Middle frontal gyrus (tissue), 1 donor: ENCODE data around the gene CIB1.
"Not testable (repeated sequence)": the region's sequence is repeated elsewhere in the genome, so short reads cannot be mapped to it uniquely, and the experiment has no call there.

Experiments used
- DNase-seq: peaks from one replicate; pipeline ENCODE4 v3.0.0-alpha.2; 2015; ENCODE audit warnings: low spot score; ENCODE audit errors: extremely low spot score

Gene CIB1

GRCh38 chr15:90233387-90234095, at the start of gene CIB1:
TSS of gene CIB1 (minus strand) at chr15:90233941. CDS start at chr15:90233885, 56 bp downstream.
- no peak for DNase-seq

GRCh38 chr15:90281637-90282036, 47.9 kb upstream of the CIB1 start:
- DNase-seq: not testable (repeated sequence)

DNA sequence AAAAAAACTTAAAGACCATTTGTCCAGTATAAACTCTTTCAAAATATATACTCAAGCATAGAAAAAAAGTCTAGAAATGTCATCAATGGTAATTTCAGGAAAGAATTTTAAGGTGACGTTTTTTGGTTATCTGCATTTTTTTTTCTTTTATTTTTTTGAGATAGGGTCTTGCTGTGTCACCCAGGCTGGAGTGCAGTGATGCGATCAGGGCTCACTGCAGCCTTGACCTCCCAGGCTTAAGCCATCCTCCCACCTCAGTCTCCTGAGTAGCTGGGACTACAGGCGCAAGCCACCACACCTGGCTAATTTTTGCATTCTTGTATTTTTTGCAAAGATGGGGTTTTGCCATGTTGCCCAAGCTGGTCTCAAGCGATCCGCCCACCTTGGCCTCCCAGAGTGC, 47.0 kb upstream of the CIB1 start:
- DNase-seq: not testable (repeated sequence)

- not testable (repeated sequence) for DNase-seq
Observed at GRCh38 chr15:90278467-90278866, 44.7 kb upstream of the CIB1 start.

GRCh38 chr15:90271459-90272166, 37.9 kb upstream of the CIB1 start:
- no peak for DNase-seq

DNA sequence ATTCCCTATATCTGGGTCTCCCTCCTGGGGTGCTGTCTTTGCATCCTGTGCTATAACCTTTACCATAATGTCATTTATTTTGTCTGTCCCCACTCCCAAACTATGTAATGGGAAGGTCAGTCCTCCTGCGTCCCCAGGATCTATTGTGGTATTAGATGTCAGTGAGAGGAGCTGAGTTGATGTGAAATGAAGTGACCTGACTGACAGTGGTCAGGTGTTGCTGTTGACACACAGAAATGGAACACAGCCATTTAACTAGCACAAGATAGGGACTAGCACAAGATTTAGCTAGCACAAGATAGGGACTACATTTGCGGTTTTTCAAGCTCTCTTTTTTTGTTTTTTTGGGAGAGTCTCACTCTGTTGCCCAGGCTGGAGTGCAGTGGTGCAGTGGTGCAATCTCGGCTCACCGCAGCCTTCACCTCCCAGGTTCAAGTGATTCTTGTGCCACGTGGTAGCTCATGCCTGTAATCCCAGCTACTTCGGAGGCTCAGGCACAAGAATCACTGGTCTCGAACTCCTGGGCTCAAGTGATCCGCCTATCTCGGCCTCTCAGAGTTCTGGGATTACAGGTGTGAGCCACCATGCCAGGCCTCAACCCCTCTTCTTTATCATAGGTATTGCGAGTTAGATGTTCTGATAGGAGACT, 36.9 kb upstream of the CIB1 start:
- no peak for DNase-seq

- DNase-seq: no peak
Observed at GRCh38 chr15:90268415-90268814, 34.7 kb upstream of the CIB1 start.

DNA sequence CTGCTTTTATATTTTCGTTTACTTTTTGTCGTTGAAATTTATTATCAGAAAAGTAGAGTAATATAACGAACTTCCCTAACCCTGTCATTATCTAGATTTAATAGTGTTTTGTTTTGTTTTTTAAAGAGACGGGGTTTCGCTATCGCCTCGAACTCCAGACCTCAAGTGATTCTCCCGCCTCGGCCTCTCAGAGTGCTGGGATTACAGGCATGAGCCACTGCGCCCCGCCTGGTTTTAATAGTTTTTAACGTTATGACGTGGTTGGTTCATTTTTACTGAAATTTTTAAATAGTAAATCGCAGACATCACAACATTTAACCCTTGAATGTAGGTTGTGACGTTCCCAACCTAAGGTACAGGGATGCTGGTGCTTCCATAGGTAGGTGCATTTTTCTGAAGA, 32.7 kb upstream of the CIB1 start:
- no peak for DNase-seq

- no peak for DNase-seq
Observed at GRCh38 chr15:90266061-90266431, 32.3 kb upstream of the CIB1 start.

DNA sequence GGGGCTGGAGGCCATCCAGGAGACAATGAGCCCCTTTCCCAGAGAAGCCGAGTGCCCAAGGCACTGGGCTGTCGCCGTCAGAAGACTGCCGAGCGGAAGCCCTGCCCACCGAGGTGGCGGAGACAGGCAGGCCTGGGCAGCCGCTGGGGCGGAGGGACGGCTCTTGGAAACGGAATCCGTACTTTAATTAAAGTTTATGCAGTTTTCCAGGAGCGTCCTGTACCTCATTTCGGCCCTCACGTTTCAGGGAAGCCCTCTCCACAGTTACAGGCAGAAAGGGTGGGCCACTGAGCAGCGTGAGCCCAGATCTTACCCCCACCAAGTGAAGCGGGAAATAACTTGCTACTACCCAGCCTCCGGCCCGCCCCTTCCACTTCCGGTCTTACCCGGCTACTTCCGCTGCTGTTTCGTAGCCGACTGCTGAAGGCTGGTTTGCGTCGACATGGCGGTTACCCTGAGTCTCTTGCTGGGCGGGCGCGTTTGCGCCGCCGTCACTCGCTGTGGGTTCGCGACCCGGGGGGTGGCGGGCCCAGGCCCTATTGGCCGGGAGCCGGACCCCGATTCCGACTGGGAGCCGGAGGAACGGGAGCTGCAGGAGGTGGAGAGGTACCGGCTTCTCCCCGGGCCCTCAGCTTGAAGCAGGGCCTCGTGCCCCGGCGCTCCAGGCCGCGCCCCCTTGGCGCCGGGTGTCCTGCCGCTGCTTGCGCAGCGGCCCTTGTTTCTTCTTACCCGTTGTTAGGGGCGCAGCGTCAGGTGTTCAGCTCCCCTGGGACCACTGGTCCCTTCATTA, 31.7 kb upstream of the CIB1 start, which contains the start of gene NGRN:
NGRN (plus strand) TSS at position 402 of the 790 bp plus-strand sequence; CDS start at position 443, 41 bp downstream.
- peak; percentile 91 for DNase-seq

DNA sequence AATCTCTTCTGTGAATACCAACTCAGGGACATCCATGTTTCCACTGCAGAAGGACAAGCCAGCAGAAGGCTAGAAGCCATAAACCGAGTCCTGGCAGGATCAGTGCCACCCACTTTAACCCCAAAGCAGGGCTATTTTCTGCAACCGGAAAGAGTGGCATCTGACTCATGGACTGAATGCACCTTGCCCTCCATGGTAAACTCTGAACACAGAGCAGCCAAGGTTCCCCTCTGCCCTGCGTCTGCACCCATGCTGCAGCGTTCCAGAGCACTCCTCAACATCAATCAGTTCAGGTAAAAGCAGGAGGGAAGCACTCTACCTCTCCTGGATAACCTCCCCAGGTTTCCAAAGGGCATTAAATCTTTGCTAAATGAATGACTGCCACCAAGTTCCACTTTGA, 30.9 kb upstream of the CIB1 start:
- DNase-seq: no peak

DNA sequence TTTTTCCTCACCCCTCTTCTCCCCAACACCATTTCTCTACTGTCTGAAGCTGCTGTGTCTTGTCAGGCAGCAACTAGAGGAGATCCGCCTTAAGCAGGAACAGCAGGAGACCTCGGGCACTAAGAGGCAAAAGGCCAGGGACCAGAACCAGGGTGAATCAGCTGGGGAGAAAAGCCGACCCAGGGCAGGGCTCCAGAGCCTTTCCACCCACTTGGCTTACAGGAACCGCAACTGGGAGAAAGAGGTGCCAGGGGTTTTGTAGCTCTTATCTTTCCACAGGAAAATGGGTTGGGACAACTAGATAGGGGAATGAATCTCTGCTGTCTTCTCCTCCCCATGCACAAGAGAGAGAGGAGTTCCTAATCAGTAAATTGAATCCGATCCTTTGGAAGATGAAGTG, 28.7 kb upstream of the CIB1 start:
- DNase-seq: no peak

- DNase-seq: no peak
Observed at GRCh38 chr15:90261811-90262210, 28.1 kb upstream of the CIB1 start.

DNA sequence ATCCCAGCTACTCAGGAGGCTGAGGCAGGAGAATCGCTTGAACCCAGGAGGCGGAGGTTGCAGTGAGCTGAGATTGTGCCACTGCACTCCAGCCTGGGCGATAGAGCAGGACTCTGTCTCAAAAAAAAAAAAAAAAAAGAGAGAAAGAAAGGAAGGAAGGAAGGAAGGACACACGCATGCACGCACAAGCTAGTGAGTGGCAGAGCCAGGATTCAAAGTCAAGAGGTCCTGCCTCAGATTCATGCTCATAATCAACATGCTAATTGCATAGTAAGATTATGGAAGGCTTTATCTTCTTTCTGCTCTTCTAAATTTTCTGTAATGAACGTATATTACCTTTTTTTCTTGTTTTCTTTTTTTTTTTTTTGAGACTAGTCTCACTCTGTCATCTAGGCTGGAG, 27.0 kb upstream of the CIB1 start:
- not testable (repeated sequence) for DNase-seq

DNA sequence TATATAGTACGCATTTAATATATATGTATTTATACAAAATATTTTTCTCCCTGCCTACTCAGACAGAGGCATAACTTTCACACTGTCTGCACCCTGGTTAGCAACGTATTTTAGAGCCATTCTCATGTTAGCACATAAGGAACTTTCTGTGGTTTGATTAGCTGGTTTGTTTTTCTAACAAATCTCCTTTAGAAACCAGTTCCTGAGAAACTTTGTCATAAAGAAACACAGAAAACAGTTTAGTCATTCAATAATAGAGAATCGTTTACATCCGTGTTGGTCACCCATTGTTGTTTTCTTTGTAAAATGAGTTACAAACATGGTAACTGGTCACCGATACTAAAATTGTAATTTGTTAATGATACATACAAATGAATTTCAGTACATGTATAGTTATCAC, 25.8 kb upstream of the CIB1 start:
- DNase-seq: no peak

- no peak for DNase-seq
Observed at GRCh38 chr15:90257776-90258175, 24.0 kb upstream of the CIB1 start.

GRCh38 chr15:90249203-90249863, 15.6 kb upstream of the CIB1 start, which contains the start of gene TTLL13:
TSS of gene TTLL13 (plus strand) at chr15:90249556. CDS start at chr15:90250631, 1,075 bp downstream.
- DNase-seq: peak; percentile 37

GRCh38 chr15:90248789-90249202, 15.1 kb upstream of the CIB1 start:
- DNase-seq: no peak

- DNase-seq: peak; percentile 53
Observed at GRCh38 chr15:90243943-90244639, 10.3 kb upstream of the CIB1 start.
